Measurements from ENCODE around the gene FAM3A. TPM values are rescaled to one million over a fixed set of nuclear protein-coding genes. Genes with fewer than 3 reads are reported as not detected.

The FAM3A gene
- total RNA-seq, 1 experiment from 2014 or later, result 48.2 TPM

DNA sequence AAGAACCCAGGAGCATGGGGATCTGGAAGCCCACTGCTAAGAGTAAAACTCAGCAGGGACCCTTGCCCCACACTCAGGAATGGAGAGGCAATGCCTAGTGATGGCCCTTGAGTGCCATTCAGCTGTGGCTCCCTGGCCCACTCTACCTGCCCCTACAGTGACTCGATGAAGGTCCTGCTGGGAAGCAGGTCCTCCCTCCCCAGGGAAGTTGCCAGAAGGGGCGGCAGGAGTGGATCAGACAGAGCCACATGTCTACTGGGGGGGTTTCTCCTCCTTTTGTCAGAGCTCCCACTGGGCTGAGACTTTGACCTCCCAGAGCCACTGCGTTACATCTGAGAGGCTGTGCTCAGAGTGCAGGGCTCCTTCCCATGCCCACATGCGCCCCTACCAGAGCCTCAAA, 26.9 kb downstream of the FAM3A start:
- Histone ChIP-seq H3K27me3 (no peaks in the 10 kb centered on the region), H3K36me3 (peaks cover 13% of the 10 kb centered on the region), H3K9me3 (no peaks in the 10 kb centered on the region), H3K4me3 (no peak overlapping the region)
- no peak for DNase-seq

DNA sequence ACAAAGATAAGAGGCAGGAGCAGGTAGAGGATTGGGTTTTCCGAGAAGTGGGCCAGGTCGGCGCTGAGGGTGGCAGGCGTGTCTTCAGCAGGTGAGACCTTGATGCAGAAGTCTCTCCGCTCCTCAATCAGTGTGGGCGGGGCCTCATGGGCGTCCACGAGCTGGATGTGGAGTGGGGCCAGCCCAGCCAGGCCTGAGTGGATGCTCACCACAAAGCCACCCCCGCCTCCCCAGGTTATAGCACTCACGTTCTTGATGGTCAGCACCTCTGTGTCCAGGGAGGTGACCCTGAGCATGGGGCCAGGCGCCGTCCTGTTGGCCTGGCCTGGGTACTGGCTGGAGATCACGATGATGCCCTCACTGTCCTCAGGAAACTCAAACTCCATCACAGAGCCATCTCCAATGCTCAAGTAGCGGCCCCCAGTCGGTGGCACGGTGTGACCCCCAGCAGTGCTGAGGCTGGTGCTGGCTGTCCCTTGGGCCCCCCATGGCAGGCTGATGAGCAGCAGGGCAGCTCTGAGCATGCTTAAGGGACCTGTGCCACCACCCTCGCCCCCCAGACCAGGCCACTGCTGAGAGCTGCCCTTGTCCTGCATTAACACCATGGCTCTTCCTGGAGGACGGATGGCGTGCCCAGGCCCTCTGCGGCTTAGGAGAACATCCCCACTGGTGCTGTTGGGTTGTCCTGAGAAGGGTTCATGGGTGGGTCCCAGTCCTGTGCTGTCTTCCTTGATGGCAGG, 27.5 kb downstream of the FAM3A start:
- H3K27me3 ChIP-seq, result no peaks in the 10 kb centered on the region
- no peaks in the 10 kb centered on the region for H3K9me3 ChIP-seq
- no peak overlapping the region for H3K4me3 ChIP-seq
- peaks cover 16% of the 10 kb centered on the region for H3K36me3 ChIP-seq
- no peak for DNase-seq

DNA sequence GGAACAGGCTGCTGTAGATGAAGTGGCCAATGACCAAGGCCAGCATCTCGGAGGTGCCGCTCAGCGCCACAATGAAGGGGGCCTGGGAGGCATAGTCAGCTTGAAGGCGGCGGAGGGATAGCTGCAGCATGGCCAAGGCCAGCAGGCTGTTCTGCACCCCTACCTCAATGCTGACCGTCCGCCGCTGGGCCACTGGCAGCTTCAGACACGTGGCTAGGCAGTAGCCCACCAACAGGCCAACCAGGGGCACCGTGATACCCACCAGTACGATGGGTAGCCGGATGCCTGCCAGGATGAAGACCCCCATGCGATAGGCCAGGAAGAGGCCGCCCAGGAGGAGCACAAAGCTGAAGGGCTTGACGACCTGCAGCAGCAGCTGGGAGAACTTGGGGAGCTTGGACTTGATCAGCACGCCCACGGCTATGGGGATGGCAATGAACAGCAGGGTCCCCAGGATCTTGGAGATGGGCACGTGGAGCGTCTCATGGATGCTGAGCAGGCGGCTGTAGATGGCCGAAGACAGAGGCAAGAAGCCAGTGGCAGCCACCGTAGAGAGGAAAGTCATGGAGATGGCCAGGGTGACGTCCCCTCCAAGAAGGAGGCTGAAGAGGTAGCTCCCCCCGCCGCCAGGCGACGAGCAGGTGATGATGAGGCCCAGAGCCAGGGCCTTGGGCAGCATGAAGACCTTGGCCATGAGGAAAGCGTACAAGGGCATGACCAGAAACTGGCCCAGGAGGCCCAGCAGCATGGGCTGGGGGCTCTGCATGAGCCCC, 28.3 kb downstream of the FAM3A start:
- no peaks in the 10 kb centered on the region for H3K27me3 ChIP-seq
- DNase-seq, result no peak
- peaks cover 16% of the 10 kb centered on the region for H3K36me3 ChIP-seq
- H3K9me3 ChIP-seq, result no peaks in the 10 kb centered on the region
- H3K4me3 ChIP-seq, result no peak overlapping the region

DNA sequence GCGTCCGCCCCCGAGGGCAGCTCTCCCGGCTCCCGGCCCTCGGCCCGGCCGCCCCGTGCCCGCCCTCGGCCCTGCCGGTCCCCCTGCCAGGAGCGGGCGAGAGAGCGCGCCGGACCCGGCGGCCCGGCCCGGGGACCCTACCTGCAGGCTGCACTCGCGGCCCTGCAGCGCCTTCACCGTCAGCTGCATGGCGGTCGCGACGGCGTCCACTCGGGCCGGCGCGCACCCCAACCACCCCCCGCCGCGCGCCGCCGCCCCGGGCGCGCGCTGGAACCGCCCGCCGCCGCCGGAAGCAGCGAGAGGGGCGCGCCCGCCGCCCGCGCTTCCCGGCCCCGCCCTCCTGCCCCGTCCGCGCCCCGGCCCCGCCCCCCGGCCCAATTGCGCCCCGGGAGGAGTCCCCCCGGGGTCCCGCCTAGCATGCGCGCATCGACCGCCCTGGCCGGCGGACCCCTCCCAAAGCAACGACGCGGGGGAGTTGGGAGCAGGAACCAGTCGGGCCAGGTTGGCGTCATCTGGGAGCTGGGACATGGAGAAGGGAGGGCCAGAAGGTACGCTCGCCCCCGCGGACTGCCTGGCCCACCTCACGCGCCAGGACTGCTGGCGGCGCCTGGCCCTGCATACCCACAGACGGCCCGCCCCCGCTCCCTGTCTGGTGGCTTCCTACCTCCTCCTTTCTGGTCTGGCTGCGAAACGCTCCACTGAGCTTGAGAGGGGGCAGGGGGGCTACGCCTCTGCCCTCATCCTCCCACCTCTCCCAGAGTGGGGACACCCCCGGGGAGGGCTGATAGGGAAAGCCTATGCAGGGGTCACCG, 29.4 kb downstream of the FAM3A start, which contains the start of gene UBL4A:
Gene UBL4A, minus strand, starts transcription at position 220 of the 812 bp plus-strand sequence. Its CDS starts 31 bp downstream, at position 189.
- Histone ChIP-seq H3K36me3 (peaks cover 16% of the 10 kb centered on the region), H3K27me3 (no peaks in the 10 kb centered on the region), H3K4me3 (peak within 1 kb of the TSS; percentile 59), H3K9me3 (no peaks in the 10 kb centered on the region)
- DNase-seq, result peak; percentile 74

DNA sequence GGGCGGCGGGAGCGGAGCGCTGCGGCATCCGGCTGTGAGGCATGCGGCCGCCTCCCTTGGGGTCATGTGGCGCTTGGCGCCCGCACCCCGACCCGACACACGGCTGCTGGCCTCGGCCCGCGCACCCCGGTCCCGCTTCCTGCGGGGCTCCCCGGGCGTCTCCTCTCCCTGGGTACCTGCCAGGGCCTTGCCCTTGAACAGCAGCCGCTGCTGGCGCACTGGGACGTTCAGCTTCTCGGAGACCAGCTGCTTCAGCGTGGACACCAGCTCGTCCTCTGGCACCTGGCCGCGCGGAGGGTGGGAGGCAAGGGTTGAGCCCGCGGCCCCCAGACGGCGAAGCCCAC, 30.0 kb downstream of the FAM3A start:
- H3K4me3 ChIP-seq, result peak overlapping the region; percentile 59
- no peaks in the 10 kb centered on the region for H3K27me3 ChIP-seq
- H3K9me3 ChIP-seq, result no peaks in the 10 kb centered on the region
- peak; percentile 15 for DNase-seq
- peaks cover 16% of the 10 kb centered on the region for H3K36me3 ChIP-seq

DNA sequence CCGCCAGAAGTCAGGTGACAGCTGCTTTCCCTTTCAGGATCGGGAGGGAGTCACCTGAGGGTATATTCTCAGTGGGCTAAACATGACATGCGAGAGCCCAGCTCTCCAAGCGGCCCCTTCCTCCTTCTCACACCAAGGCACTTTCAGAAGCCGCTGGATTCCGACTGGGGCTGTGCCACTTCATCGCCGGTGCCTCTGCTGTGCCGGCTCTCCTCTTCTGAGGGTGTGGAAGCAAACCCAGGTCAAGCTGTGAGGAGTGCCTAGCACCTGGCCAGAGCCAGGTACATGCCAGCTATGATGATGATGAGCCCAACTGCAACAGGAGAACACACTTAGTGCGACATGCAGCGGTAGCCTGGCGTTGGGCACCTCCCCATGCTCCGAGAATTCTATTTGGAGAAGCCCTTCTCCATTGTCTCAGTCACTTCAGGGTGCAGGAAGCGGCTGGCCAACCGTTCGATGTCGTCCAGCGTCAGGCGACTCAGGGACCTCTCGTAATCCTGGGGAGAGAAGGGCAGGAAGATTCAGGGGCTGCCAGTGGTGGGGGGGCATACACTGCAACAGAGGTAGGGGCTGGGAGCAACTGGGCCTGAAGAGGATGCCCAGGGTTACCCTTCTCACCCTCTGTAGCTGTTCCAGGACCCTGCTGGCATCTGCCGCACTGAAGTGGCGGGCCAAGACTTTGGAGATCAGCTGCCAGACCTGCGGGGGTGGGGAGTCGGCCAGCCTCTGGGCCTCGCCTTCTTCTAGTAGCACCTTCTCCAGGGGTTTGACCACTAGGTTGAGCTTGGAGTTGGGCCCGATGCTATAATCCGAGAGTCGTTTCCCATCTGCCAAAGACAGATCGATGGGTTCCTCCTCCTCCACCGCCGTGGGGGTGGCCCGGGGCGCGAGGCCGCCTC, 30.6 kb downstream of the FAM3A start:
- Histone ChIP-seq H3K27me3 (no peaks in the 10 kb centered on the region), H3K36me3 (peaks cover 16% of the 10 kb centered on the region), H3K4me3 (peak overlapping the region; percentile 59), H3K9me3 (no peaks in the 10 kb centered on the region)
- DNase-seq, result no peak

DNA sequence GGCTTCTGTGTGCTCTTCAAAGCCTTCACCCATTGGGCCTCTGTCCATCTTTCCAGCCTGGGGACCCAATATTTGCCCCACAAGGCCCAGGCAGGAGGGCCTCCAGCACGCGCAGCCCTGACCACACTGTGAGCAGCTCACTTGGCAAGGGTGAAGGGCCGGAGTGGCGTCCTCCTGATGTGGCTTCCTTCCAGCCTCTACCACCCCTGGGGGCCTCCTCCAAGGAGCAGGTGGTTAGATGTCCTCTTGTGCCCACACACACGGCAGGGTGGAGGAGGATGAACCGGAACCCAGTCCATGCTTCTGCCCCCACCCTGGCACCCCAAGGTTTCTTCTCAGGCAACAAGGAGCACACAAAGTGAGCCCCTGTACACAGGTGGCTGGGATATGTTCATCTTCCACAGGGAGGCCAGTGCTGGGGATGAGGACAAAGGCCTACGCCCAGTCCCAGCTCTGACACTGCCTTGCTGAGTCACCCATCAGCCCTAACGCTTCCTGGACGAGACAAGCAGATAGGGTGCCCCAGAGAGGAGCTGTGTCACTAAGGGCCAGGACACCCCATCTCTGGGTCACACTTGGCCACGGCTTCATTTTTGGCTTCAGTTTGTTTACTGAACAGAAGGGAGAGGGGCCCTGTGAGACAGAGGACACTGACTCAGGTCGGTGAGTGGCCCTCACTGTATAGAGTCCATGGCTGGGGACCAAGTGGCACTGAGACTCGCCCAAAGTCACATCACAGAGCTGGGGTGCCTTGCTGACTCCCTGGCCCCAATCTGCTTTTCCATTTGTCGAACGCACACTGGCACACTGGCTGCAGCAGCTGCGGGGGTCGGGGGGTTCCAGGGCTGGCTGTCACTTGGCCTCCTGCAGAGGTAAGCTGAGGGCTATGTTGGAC, 31.5 kb downstream of the FAM3A start:
- DNase-seq, result no peak
- Histone ChIP-seq H3K36me3 (peaks cover 16% of the 10 kb centered on the region), H3K9me3 (no peaks in the 10 kb centered on the region), H3K4me3 (no peak overlapping the region), H3K27me3 (no peaks in the 10 kb centered on the region)

DNA sequence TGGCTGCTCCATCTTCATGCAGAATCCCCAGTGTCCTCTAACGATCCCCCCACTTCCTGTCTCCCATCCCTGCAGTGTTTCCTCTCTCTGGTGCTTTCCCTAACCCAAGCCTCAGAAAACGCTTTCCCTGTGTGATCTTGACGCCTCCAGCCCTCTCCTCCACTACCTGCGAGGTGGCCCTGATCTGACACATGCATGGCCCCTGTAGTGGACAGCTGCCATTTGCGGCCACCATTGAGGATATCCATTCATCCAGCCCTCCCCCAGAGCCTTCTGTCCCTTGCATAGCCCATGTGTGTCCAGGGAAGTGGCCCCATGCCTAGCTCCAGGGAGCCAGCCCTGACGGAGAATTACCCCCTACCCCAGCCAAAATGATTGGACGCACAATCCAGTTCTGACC, 32.7 kb downstream of the FAM3A start:
- Histone ChIP-seq H3K36me3 (peaks cover 16% of the 10 kb centered on the region), H3K9me3 (no peaks in the 10 kb centered on the region), H3K27me3 (no peaks in the 10 kb centered on the region), H3K4me3 (no peak overlapping the region)
- DNase-seq, result no peak

DNA sequence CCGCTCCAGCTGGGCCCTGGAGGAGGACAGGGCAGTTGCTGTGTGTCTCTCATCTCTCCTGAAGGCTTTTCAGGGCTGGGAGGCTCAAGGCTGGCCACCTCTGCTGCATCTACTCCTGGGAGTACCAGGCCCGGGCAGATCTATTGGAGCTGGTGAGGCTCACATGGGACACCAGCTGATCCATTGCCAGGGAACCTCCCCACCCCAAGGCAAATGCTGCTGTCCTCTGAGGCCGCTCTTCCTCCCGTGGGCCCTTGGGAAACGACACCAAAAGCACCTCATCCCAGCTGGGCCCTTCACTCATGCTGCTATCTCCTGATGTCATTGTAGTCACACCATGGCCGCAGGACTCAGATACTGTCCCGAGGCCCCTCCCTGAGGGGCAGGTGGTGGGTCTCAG, 33.2 kb downstream of the FAM3A start:
- no peaks in the 10 kb centered on the region for H3K9me3 ChIP-seq
- DNase-seq, result no peak
- H3K4me3 ChIP-seq, result no peak overlapping the region
- H3K27me3 ChIP-seq, result no peaks in the 10 kb centered on the region
- H3K36me3 ChIP-seq, result peaks cover 16% of the 10 kb centered on the region

DNA sequence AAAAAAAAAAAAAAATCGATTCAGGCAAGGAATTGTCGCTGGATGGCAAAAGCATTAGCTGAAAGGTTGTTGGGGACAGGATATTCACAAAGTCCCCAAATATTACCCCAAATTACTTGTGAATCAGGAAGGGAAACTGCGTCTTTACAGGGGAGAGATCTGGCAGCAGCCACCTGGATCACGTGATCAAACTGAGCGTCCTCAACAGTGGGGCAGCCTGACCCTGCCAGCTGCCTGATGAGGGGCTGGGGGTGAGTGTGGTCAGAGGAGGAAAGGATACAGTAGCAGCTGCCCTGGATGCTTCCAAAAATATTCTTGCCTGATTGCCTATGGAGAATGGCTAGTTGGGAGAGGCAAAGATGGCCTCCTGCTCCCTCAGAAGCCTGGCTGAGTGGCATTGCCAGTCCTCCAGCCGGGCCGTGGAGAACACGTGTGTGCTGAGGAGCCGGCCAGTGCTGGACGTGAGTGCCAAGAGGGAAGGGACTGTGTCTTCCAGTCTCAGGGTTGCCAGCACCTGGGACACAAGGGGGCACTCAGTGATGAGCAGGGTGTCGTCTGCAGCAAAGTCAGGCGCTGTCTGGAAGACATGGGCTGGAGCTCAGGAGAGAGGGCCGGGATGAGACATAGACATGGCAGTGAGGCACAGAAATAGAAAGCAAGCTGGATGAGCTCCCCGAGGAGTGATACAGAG, 34.0 kb downstream of the FAM3A start:
- no peak for DNase-seq
- H3K36me3 ChIP-seq, result peaks cover 16% of the 10 kb centered on the region
- no peak overlapping the region for H3K4me3 ChIP-seq
- H3K27me3 ChIP-seq, result no peaks in the 10 kb centered on the region
- H3K9me3 ChIP-seq, result no peaks in the 10 kb centered on the region

DNA sequence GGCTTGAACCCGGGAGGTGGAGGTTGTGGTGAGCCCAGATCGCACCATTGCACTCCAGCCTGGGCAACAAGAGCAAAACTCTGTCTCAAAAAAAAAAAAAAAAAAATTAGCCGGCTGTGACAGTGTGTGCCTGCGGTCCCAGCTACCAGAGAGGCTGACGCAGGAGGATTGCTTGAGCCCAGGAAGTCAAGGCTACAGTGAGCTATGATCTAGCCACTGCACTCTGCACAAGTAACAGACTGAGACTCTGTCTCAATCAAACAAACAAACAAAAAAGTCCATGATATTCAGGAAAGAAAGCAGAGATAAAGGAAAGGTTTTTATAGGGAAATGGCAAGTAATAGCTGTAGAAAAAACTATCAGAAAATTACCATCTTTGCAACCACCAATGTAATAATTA, 34.8 kb downstream of the FAM3A start:
- Histone ChIP-seq H3K4me3 (no peak overlapping the region), H3K27me3 (no peaks in the 10 kb centered on the region), H3K9me3 (no peaks in the 10 kb centered on the region), H3K36me3 (peaks cover 16% of the 10 kb centered on the region)
- DNase-seq, result no peak

DNA sequence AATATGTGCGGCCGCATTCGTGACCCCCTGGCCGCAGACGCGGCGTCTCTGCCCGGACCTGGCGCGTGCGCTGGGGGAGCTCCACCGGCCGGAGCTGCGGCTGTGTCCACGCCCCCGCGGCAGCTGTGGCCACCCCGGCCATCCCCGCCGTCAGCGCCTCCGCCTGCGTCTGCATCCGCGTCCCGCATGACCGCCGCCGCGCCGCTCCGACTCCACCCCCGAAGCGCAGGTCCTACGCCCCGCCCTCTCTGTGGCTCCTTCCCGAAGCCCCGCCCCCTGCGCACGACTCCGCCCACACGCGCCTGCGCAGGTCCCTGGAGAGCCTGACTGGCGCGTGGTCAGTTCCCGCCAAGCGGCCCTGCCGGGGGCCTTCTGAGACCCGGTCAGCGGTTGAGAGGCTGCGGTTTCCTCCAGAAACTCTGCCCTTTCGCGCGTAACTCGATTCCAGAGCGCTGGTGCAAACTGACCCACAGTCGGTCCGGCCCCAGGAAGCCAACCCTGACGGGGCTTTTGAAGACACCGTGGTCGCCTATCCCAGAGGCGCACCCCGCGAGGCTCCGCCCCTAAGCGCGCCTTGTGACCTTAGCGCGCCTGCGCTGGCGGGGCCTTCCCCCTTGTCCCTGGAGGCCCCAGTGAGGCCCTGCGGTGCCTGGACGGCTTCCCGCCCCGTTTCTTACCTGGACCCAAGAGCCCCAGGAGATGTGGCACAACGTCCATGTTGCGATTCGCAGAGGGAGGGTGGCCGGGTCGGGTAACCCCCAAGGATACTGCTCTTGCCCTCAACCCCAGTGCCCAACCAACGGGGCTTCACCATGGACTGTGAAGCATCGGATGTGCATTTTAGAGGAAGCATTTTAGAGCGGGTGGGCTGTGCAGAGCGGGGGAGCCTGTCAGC, 37.1 kb downstream of the FAM3A start, which contains the start of gene LAGE3:
Gene LAGE3, minus strand, starts transcription at position 554 of the 895 bp plus-strand sequence. Its CDS starts 366 bp downstream, at position 188.
- Histone ChIP-seq H3K9me3 (no peaks in the 10 kb centered on the region), H3K27me3 (no peaks in the 10 kb centered on the region), H3K36me3 (0 out of 2 replicates have a peak, but pooled peaks cover under 1% of the 10 kb centered on the region), H3K4me3 (peak within 1 kb of the TSS; percentile 48)
- peak; percentile 84 for DNase-seq

DNA sequence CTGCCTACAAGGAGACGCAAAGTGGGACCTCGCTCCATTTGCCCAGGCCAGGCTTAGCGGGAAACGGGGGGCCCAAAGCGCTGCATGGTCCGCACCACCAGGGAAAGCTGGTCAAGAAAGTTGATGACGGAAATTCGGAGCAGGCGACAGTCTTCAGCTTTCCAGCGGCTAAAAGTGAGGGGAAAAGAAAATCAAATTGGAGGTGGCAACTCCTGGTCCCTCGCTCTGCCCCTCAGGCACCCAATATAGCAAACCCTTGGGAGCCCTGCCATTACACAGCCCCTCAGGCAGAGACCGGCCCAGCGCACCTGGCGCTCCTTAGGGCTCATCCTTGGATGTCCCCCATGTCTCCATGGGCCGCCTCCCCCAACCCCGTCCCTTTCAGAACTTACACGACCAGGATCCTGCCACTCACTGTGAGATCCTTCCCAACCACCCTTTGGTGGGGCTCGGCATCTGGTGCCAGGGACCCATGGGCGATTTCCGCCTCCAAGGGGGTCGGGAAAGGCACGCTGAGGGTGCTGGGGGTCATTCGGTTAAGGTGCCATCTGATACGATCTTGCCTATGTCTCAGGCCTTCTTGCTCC, 38.0 kb downstream of the FAM3A start:
- DNase-seq, result no peak
- Histone ChIP-seq H3K27me3 (no peaks in the 10 kb centered on the region), H3K9me3 (no peaks in the 10 kb centered on the region), H3K36me3 (no peaks in the 10 kb centered on the region), H3K4me3 (peak overlapping the region; percentile 48)

DNA sequence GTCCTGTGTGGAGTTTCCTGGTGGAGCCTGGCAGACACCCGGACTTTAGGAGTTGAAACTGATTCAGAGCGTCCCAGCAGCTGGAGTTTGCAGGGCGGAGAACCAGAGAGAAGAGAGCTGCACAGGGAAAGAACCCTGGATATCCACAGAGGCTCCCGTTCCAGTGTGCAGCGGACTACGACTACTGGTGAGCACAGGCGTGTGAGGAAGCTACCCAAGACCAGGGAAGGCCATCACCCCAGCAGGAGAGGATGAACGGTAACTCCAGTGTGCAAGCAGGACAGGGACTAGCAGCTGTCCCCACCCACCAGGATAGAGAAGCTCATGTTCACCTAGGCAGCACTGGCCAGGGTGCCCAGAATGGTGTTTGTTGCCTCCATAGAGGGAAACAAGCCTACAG, 39.2 kb downstream of the FAM3A start:
- H3K27me3 ChIP-seq, result no peaks in the 10 kb centered on the region
- no peak for DNase-seq
- H3K36me3 ChIP-seq, result no peaks in the 10 kb centered on the region
- H3K9me3 ChIP-seq, result no peaks in the 10 kb centered on the region
- H3K4me3 ChIP-seq, result no peak overlapping the region

Measured in MG63 (cell line).